Activated CD8-positive, alpha-beta memory T cell treated with anti-CD3 and anti-CD28 coated beads for 48 hours (primary cell): ENCODE data around the gene AUTS2.

Experiments
- DNase-seq, 3 experiments: peaks; one replicate each; pipeline ENCODE4 v3.0.0-alpha.2; 2020; ENCODE audit warnings: low read depth in 2 of 3, low spot score in 2 of 3

Gene AUTS2

DNA sequence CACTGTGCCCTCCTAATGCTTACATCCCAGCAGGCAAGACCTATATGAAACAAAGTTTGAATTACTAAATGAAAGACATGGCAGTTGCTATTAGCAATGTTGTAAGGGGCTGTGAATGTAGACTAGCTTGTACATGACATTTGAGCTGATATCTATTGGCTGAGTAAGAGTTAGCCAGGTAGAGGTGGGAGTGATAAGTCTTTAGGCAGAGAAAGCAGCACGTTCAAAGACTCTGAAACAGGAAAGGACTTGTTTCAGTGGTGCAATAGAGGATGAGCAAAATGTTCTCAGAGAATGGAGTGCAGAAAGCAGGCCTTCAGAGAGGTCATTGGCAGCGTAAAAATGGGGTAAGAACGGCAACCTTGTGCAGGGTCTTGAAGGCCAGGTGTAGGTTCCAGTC, 687.6 kb downstream of the AUTS2 start:
- DNase-seq = no peak

DNA sequence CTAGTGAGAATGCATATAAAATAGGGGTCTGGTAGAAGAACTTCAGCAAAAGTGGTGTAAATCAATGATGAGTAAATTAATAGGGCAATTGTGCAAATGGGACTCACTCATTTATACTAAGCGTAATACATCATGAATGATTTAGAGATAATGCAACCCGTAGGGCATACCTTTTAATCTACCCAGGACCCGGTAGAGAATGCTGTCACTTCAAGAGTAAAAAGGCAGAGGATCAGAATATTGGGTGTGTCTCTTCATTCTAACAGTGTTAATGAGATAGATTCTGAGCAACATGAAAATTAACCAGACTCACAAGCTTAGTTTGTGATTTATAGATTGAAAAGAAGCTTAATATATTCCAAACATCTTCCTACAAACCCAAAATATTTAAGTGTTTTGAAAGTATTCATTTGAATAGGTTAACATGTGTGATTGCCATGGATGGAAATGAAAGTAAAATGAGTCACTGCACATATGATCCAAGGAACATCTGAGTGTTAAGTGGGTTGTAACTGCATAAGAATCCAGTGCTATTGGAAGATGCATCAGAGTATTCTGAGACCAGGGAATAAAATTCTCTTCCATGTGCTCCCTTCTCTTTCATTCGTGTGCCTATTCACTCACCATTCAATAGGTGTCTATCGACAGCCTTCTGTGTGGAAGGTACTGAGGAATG, 690.6 kb downstream of the AUTS2 start:
- no peak for DNase-seq

DNA sequence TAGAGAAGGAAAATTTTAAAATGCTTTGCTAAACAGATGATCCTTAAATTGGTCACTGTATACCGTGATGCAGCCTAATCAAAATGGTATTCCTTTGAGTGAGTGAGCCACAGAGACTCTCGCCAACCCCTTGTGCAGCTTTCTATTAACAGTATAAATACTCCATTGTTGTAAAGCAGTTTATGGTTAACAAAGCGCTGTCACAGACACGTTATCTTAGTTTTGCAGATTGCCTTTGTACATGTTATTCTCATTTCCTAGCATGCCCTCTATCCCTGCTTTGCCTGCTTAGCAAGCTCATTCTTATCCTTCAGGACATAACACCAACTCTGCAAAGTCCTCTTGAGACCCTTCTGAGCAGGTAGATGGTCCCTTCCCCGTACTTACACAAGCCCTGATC, 694.4 kb downstream of the AUTS2 start:
- DNase-seq = no peak

DNA sequence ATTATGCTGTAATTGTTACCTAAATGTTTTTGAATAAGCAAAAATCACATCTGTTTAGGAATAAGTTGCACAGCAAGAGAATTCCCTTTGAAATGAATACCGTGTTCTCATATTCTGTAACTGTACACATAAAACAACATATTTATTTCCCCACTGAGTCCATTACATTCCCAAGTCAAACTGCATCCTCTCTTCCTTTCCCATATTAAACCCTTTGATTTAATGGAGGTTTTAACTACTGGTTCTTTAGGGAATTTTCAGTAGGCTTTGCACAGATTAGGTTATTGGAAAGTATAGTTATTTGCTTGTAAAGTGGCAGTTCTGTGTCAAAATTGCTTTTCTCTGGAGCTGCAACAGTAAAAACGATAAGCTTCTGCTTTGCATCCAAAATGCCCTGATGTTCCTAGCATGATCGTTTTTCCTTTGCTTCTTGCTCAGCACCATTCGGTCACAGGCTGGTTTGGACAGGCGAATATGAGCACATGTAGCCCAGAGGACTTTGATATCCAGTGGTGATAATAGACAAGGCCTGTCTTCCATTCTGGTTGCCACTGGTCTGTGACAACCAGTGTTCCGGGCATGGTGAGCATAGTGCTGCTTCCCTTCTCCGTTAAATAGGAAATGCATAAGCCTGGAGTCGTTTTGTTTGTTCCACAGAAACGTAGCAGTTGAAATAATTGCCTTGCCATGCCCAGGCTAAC, 696.1 kb downstream of the AUTS2 start:
- DNase-seq = no peak

DNA sequence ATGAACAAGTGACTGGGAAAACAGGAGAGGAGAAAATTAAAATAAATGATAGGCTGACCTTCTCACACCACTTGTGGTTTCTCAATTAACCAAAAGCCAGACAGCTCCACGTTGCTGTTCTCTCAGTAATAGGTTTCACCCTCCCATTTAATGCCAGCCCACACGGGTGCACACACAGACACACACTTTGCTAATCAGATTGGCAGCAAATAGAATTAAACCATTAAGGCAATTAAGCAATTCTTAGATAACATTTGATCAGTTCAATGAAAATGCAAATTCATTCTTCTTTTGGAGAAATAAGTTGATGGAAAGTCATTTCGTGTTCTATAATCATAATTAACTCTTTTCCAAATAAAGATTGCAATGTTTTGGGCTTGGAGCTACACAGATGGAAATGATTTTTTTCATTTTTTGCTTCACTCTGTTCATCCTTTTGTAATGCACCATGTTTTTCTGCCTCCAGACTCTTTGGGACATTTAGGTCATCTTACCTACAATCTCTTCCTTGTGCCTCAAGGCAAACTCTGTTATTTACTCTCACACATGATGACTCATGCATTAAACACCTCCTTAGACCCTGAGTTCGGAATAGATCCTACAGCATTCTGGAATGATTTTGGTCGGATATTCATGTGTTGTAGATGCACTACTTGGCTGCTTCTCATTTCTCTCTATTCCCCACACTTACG, 700.7 kb downstream of the AUTS2 start:
- no peak for DNase-seq

DNA sequence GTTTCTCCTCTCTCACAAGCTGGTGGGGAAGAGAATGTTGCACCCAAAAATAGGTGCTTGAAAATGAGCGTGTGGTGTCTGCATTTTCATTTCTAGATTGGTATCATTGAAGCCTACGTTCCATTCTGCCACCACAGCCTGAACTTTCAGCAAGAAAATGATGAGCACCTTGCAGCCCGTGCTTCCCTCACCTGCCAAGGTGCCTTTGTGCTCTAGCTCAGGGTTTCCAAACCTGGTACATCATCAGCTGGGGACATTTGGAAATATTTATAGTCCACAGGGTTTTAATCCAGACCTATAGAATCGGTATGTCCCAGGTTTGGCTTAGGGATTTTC, 701.2 kb downstream of the AUTS2 start:
- DNase-seq = no peak

DNA sequence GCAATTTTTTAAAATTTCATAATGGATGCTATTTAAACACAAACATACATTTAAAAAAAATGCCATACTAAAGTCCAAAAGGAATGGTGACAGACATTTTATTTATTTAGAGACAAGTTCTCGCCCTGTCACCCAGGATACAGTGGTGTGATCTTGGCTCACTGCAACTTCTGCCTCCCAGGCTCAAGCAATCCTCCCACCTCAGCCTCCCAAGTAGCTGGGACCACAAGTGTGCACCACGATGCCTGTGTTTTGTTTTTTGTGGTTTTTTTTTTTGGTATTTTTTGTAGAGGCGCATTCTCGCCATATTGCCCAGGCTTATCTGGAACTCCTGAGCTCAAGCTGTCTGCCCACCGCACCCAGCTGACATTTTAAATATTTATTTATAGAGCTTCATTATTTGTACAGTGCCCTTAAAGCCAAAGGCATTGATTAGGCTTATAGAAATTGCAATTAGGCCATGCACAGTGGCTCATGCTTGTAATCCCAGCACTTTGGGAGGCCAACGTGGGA, 703.5 kb downstream of the AUTS2 start:
- no peak for DNase-seq

DNA sequence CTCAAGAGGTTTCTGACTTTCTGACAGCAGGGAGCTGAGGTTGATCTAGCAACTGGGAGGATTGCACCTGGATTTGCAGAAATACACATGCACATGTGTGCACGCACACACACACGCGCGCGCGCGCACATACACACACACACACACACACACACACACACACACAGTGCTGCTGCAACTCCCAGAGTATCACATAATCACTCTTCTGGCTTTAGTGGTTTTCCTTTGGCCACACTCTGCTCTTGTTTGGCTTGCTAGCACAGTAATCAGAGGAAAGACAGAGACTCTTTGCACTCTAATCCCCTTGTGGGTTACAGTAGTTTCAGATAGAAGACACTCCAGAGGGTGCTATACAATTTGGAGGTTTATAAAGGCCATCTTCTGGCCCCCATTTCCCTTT, 705.0 kb downstream of the AUTS2 start:
- DNase-seq = no peak

DNA sequence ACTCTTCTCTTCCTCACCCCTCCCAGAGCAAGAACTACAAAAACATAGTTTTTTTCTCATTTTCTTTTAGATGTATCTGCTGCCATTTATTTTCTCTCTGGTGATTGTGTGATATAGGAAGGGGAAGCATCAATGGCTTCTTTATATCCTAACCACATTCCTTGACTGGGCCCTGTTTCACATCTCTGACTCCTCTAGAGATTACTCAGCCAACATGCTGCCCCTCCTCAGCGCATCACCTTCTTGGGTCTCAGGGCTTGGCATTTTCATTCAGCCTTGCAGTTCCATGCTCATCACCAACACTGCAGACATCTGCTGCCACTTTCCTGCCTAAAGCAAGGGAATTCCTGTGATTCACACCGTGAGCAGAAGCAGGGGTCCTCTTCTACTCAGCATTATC, 705.5 kb downstream of the AUTS2 start:
- DNase-seq = no peak

DNA sequence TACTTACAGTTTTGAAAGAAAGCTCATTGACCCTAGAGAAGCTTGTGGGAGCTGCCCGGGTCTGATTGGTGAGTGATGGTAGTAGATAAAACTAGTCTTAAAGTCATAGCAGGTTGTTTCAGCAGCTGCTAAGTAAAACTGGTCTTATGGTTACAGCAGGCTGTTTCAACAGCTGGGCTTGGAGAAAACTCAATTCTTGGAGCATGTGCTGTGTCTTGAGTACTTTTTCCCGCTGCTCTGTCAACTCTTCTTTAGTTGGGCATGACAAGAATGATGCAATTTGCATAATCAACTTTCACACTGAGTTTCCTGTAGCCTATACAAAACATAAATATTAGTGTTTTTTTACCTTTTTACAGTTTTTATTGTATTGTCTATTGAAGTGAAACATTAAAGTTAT, 707.9 kb downstream of the AUTS2 start:
- DNase-seq = no peak

DNA sequence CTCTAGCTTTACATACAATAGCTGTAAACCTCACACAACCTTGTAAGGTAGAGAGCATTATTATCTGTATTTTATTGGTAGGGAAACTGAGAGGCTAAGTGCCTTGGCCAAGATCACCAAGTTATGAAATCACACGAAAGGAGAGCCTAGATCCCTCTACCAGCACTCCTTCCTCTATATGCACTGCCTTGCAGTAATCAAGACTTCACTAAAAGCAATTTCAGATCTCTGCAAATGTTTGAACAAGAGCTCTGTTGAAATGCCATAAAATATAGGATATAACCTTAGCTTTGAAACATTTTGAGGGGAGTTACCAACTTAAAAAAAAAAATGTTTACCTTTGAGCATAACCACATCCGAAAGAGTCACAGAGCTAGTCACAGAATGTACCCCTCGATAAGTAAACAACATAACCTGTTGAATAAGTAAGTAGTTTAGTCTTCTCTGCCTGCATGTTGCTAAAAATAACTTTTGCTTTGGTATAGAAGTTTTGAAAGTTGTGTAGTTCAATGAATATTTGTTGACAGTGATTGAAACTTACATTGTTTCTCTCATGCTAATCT, 709.4 kb downstream of the AUTS2 start:
- DNase-seq = no peak

DNA sequence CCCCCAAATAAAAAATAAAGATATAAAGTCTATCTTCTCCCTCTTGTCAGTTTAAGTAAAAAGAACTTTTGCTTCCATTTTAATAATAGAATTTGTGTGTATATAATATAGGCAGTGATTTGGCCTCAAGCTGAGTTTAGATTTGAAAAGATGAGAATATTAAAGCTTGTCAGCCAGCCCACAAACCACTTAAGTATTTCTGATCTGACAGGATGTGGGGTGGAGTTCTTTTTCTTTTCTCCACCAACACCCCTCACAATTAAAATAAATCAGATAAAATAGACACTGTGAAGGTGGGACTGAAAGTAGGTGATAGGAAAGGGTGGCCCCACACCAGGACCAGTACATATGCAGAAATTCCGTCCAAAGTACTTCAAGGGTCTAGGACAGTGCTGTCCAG, 714.1 kb downstream of the AUTS2 start:
- no peak for DNase-seq

DNA sequence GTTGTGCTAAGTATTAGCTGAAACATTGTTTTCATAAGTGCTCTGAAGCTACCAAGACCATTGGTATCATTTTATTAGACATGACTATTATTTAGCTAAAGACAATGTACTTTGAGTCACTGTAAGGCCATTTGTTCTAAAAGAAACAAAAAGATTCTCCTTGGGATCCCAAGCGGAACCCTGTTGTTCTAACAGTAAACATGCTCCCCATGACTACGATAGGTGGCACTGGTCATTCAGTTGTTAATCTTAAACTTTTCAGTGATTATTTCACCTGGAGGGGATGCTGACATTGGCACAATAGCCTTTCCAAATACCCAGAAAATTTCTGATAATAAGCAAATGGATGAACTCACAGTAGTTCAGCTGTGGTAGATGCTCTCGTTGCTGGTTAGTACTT, 715.0 kb downstream of the AUTS2 start:
- DNase-seq = no peak

DNA sequence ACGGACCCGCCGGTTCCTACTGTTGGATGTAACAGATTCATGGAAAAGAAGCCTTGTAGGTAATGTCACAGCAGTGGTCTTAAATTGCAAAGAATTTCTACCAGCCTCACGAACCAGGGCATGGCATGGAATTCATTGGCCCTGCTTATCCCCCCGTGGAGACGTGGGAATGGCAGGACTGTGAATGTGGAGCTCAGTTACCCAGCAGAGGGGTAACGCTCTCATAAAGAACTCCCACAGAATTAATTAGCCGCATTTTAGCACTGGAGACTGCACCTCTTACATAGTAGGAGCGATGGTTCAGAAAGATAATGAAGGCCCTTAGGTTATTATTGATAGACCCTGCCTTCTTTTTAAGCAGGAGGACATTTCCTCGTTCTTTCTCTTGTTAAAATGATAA, 715.4 kb downstream of the AUTS2 start:
- DNase-seq = no peak

DNA sequence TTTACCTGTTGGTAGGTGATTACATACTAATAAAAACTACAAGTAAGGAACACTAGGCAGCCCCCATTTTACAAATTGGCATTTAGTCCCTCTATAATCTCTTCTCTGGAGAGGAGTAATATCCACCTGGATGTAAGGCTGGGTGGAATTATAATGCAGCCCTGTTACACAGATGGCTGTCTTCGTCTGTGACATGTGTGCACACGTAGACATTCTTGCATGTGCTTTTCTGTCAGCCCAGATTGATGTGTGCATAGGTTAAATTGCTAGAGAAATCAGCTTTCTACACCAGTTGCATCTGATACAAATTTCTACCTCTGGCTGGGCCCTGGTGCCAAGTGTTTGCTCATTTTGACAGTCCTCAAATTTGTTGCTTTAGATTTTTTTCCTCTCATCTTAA, 715.9 kb downstream of the AUTS2 start:
- no peak for DNase-seq

DNA sequence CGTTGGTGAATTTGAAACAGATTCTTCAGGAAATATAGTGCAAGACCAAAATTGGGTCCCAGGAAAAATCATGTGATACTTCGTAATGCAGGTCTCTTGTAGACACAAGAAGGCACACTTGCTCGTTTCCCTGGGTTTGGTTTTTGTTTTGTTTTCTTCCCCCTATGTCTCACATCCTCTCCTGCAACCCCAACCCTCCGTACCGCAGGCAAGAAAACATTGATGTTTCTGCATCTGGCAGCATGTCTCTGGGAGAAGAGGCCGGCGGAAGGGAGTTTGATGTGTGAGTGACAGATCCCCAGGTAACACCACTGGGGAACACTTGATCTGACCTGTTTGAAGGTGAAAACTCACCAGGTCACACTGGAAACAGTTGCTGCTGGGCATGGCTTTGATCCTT, 718.5 kb downstream of the AUTS2 start:
- no peak for DNase-seq

DNA sequence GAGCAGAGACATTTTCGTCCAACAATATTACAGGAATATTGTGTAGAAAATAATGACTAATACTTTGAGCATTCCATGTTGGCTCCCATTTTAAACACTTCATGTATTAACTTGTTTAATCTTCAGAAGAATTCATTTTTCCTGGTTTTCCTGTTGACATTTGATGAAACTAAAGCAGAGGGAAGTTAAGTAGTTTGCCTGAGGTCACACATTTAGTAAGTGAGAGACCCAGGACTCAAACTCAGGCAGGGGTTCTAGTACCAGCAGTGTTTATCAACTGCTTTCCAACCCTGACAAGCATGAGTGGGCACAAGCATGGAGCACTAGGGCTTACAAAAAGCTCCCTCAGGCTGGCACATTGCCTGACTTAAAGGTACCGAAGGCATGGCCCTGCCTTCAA, 719.1 kb downstream of the AUTS2 start:
- no peak for DNase-seq

DNA sequence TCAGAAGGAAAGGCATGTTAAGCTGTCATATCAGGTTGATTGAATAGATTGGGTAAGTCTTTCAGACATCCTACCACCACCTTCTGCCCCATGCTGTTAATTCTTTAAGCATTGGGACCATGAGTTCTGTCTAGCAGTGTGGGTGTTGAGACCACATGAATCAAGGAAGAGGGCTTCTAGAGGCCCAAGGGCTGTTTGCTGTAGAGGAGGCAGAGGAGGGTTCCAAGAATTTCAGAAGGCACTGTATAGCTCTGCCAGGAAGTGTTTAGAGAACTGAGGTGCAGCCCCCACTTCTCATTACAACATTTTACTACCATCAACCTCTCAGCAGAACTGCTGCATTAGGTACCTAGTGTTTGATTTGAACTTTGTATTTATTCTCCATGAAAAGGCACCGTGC, 720.2 kb downstream of the AUTS2 start:
- DNase-seq = no peak

DNA sequence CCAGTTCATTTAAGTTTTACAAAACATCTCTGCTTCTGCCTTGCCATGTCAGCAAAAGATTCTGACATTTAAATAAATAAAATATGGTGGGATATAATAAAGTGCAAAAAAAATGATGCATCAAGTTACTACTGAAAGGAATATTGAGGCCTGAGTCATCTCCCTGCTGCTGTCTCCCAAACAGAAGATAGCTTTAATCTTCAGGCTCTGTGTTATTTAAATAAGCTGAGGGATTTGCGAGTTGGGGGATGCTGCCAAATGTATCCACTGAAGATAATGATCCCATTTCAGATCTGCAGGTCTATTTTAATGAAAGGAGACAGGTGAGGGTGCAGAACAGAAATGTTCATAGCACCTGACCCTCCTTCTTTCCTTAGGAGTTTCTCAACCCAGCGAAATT, 720.8 kb downstream of the AUTS2 start:
- no peak for DNase-seq

DNA sequence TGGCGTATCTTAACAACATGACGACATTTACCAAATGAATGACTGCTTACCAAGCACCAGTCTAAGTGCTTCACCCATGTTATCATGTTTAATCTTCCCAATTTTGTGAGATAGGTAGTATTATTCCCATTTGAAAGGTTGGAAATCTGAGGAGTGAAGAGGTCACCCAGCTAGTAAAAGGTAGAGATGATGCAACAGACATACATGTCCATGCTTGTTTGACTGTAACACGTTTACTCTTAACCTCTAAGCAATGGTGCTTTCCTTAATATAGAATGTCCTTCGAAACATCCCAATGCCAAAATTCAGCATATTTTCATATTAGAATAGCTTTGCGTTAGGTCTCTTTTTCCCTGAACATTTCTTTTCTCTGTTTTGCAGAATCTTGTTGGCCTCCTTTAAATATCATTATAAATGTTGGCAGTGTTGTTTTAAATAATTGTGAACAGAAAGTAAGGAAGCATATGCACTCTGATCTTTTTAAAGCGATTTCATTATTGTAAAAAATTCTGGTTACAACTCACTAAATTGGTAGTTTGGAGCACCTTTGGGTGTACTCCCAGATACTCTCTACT, 722.8 kb downstream of the AUTS2 start:
- no peak for DNase-seq

DNA sequence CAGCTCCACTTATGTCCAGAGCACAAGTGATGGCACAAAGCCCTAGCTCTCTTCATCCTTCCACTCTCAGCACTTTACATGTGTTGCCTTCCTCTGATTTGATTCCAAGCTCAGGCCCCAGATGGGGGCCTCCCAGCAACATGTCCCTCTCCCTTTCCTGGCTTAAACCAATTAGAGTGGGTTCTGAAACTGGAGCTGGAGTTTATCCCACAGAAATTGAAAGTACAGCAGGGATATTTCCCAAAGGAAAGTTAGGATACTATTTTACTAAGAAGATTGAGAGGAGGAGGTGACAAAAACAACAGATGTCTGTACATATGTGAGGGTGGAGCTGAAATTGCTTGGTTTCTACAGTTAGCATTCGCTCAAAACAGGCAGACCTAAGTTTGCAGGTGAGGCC, 724.6 kb downstream of the AUTS2 start:
- no peak for DNase-seq
